ENCODE measurements around the gene NEBL.

DNA sequence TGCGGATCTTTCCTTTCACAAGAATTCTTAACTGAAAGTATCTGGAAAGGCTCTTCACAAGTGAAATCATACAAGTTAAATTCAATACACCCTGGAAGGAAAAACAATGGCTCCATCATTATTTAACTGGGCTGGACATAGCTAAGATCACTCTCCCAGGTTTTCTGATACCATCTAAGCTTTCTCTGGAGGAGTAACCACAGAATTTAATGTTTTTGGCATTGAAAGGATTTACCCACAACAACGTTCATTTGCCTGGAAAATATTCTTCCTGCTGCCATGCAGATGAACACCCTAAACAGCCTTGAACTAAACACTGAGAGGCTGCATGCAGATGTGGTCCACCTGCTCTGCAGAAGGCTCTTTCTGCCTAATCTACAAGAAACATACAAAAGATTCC, 4.3 kb downstream of the NEBL start:
- no peak for TF ChIP-seq POLR2A (IDR thresholded peaks at IDR 0.05)
- no peak for TF ChIP-seq EP300 (IDR thresholded peaks at IDR 0.05)
- TF ChIP-seq, protein P1, sequence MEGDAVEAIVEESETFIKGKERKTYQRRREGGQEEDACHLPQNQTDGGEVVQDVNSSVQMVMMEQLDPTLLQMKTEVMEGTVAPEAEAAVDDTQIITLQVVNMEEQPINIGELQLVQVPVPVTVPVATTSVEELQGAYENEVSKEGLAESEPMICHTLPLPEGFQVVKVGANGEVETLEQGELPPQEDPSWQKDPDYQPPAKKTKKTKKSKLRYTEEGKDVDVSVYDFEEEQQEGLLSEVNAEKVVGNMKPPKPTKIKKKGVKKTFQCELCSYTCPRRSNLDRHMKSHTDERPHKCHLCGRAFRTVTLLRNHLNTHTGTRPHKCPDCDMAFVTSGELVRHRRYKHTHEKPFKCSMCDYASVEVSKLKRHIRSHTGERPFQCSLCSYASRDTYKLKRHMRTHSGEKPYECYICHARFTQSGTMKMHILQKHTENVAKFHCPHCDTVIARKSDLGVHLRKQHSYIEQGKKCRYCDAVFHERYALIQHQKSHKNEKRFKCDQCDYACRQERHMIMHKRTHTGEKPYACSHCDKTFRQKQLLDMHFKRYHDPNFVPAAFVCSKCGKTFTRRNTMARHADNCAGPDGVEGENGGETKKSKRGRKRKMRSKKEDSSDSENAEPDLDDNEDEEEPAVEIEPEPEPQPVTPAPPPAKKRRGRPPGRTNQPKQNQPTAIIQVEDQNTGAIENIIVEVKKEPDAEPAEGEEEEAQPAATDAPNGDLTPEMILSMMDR (IDR thresholded peaks at IDR 0.05), result no peak
